ENCODE data around the gene PTPN2.
"Not testable (repeated sequence)": the region's sequence is repeated elsewhere in the genome, so short reads cannot be mapped to it uniquely, and the experiment has no call there.

- TF ChIP-seq, protein P1, sequence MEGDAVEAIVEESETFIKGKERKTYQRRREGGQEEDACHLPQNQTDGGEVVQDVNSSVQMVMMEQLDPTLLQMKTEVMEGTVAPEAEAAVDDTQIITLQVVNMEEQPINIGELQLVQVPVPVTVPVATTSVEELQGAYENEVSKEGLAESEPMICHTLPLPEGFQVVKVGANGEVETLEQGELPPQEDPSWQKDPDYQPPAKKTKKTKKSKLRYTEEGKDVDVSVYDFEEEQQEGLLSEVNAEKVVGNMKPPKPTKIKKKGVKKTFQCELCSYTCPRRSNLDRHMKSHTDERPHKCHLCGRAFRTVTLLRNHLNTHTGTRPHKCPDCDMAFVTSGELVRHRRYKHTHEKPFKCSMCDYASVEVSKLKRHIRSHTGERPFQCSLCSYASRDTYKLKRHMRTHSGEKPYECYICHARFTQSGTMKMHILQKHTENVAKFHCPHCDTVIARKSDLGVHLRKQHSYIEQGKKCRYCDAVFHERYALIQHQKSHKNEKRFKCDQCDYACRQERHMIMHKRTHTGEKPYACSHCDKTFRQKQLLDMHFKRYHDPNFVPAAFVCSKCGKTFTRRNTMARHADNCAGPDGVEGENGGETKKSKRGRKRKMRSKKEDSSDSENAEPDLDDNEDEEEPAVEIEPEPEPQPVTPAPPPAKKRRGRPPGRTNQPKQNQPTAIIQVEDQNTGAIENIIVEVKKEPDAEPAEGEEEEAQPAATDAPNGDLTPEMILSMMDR (IDR thresholded peaks at IDR 0.05), result not testable (repeated sequence)
- not testable (repeated sequence) for TF ChIP-seq POLR2A (IDR thresholded peaks at IDR 0.05)
Observed at GRCh38 chr18:12896784-12897333, 12.8 kb upstream of the PTPN2 start.
